Subcutaneous adipose tissue (tissue), 4 donors: Measurements from ENCODE around the gene SPNS2. TPM values are rescaled to one million over a fixed set of nuclear protein-coding genes. Genes with fewer than 3 reads are reported as not detected.

ENCODE experiments used
- CTCF ChIP-seq: fragments of 450-650 bp; IDR thresholded peaks from one replicate; pipeline ENCODE4 v1.5.1; 2016; ENCODE audit warnings: low read depth, mild to moderate bottlenecking, control low read depth, antibody characterized with exemption, moderate library complexity
- total RNA-seq, 4 donors: library from RNA; depleted of rRNA; stranded (reverse); fragments of >200 nt; gene quantifications; one replicate each; pipeline ENCODE4 v1.1.0, GENCODE V29; 2016

SPNS2 gene
- total RNA-seq, 4 donors from 2014 or later = 3.2 to 31.8 (median 13.4) TPM

- no peak for TF ChIP-seq CTCF
Observed at GRCh38 chr17:4506892-4507291, 8.2 kb downstream of the SPNS2 start.

- no peak for TF ChIP-seq CTCF
Observed at GRCh38 chr17:4507361-4508111, 8.9 kb downstream of the SPNS2 start.

GRCh38 chr17:4508207-4508606 is 9.5 kb downstream of the SPNS2 start:
- TF ChIP-seq CTCF = no peak

GRCh38 chr17:4509401-4509800 is 10.7 kb downstream of the SPNS2 start:
- TF ChIP-seq CTCF = no peak

GRCh38 chr17:4509923-4510617 is 11.4 kb downstream of the SPNS2 start:
- TF ChIP-seq CTCF = no peak

GRCh38 chr17:4510618-4510941 is 11.9 kb downstream of the SPNS2 start:
- TF ChIP-seq CTCF = no peak

GRCh38 chr17:4511199-4511932 is 12.7 kb downstream of the SPNS2 start:
- no peak for TF ChIP-seq CTCF
